H1 (cell line): ENCODE results near the gene SI. TPM values are rescaled to one million over a fixed set of nuclear protein-coding genes. Genes with fewer than 3 reads are reported as not detected.

ENCODE experiments used
- CTCF ChIA-PET: fragments of 300-600 bp; sonication (Branson Sonifier 250); formaldehyde crosslinking; loops from one replicate; lab custom pipeline; 2021; ENCODE audit not compliant: partially characterized antibody; lab: Charles Lee
- POLR2A ChIA-PET: fragments of 300-600 bp; sonication (Branson Sonifier 250); formaldehyde crosslinking; loops from one replicate; lab custom pipeline; 2021; ENCODE audit warnings: inconsistent platforms; ENCODE audit not compliant: partially characterized antibody; lab: Charles Lee
- DNase-seq, 2 experiments: peaks; one replicate each; pipeline versions ENCODE4 v3.0.0 to v3.0.0-alpha.2; 2010 to 2022; ENCODE audit warnings: low spot score in 2 of 2, low read depth in 1 of 2, mixed read lengths in 1 of 2
- FAIRE-seq: peaks from 2 replicates; lab custom pipeline; 2011; peaks lifted over from hg19 to GRCh38; lab: Jason Lieb, UNC
- H2AFZ ChIP-seq: 2 replicates; pipeline ENCODE4 v1.8.1; 2012; ENCODE audit warnings: low read length, inconsistent platforms
- H2AK5ac ChIP-seq: 2 replicates; pipeline ENCODE4 v1.6.1; 2013; ENCODE audit warnings: low read depth, low read length
- H2BK120ac ChIP-seq: replicated peaks from 2 replicates; pipeline ENCODE3; 2013; ENCODE audit warnings: low read depth, low read length, inconsistent platforms
- H2BK12ac ChIP-seq: 2 replicates; pipeline ENCODE4 v1.6.1; 2013; ENCODE audit warnings: low read depth, low read length
- H2BK15ac ChIP-seq: 2 replicates; pipeline ENCODE4 v1.6.1; 2013; ENCODE audit warnings: low read length
- H2BK20ac ChIP-seq: 2 replicates; pipeline ENCODE4 v1.6.1; 2013; ENCODE audit warnings: low read length
- H2BK5ac ChIP-seq: 2 replicates; pipeline ENCODE4 v1.6.1; 2013; ENCODE audit warnings: low read depth, low read length
- H3K14ac ChIP-seq: 2 replicates; pipeline ENCODE4 v1.6.1; 2013; ENCODE audit warnings: inconsistent platforms; ENCODE audit not compliant: insufficient read length
- H3K18ac ChIP-seq: 2 replicates; pipeline ENCODE4 v1.6.1; 2013; ENCODE audit warnings: low read length; ENCODE audit errors: extremely low read depth
- H3K23ac ChIP-seq: 2 replicates; pipeline ENCODE4 v1.6.1; 2013; ENCODE audit warnings: inconsistent platforms; ENCODE audit not compliant: insufficient read length
- H3K23me2 ChIP-seq: 2 replicates; pipeline ENCODE4 v1.6.1; 2013; ENCODE audit warnings: low read depth, low read length
- H3K27ac ChIP-seq: 2 replicates; pipeline ENCODE4 v1.6.1; 2011; ENCODE audit warnings: low read depth, low read length, inconsistent platforms
- H3K27me3 ChIP-seq, 4 experiments: replicated peaks in 1 of 4; 1 replicate in 1 of 4; 2 replicates in 3 of 4; pipeline versions ENCODE4 v1.6.1 to v1.8.1; 2011 to 2013; ENCODE audit warnings: low read length in 3 of 4, mild to moderate bottlenecking in 3 of 4, inconsistent platforms in 2 of 4, mixed read lengths in 2 of 4, moderate library complexity in 1 of 4; ENCODE audit not compliant: control insufficient read depth in 3 of 4, insufficient read depth in 3 of 4; ENCODE audit errors: extremely low read depth in 1 of 4
- H3K36me3 ChIP-seq, 4 experiments: 2 replicates each; pipeline versions ENCODE4 v1.6.1 to v1.8.1; 2011 to 2013; ENCODE audit warnings: mild to moderate bottlenecking in 4 of 4, low read length in 3 of 4, moderate library complexity in 2 of 4, control low read depth in 1 of 4, inconsistent platforms in 1 of 4; ENCODE audit not compliant: insufficient read depth in 4 of 4, control insufficient read depth in 2 of 4
- H3K4ac ChIP-seq: replicated peaks from 2 replicates; pipeline ENCODE3; 2013; ENCODE audit warnings: low read length, low read depth, mixed read lengths, inconsistent platforms; ENCODE audit not compliant: insufficient read length
- H3K4me1 ChIP-seq, 4 experiments: replicated peaks in 1 of 4; 1 replicate in 1 of 4; 2 replicates in 3 of 4; pipeline versions ENCODE4 v1.6.1 to v1.8.1; 2011 to 2013; ENCODE audit warnings: low read length in 3 of 4, inconsistent platforms in 2 of 4, mixed read lengths in 1 of 4; ENCODE audit not compliant: insufficient read depth in 4 of 4, control insufficient read depth in 3 of 4
- H3K4me2 ChIP-seq, 2 experiments: 2 replicates each; pipeline versions ENCODE4 v1.6.1 to v1.8.1; 2011 to 2013; ENCODE audit warnings: low read depth in 2 of 2, low read length in 2 of 2, control low read depth in 1 of 2, inconsistent platforms in 1 of 2, mild to moderate bottlenecking in 1 of 2; ENCODE audit not compliant: insufficient read depth in 1 of 2
- H3K4me3 ChIP-seq, 4 experiments: fragments of 200-600, 300-600 bp in 1 of 4; sonication (generic), shearing (Covaris generic), sonication (Bioruptor Twin) in 1 of 4; 2 replicates each; pipeline versions ENCODE4 v1.5.1 to v1.8.1; 2011 to 2016; ENCODE audit warnings: low read length in 4 of 4, low read depth in 3 of 4, control low read depth in 2 of 4, inconsistent platforms in 2 of 4, mild to moderate bottlenecking in 2 of 4, mixed read lengths in 1 of 4, moderate library complexity in 1 of 4; ENCODE audit not compliant: insufficient read depth in 2 of 4; ENCODE audit errors: extremely low read depth in 1 of 4
- H3K56ac ChIP-seq: replicated peaks from 2 replicates; pipeline ENCODE3; 2013; ENCODE audit warnings: low read depth, mild to moderate bottlenecking, mixed read lengths, low read length, inconsistent platforms; ENCODE audit not compliant: insufficient read length
- H3K79me1 ChIP-seq: 2 replicates; pipeline ENCODE4 v1.6.1; 2013; ENCODE audit warnings: low read depth, low read length, control low read depth
- H3K79me2 ChIP-seq, 2 experiments: 2 replicates each; pipeline versions ENCODE4 v1.6.1 to v1.8.1; 2012 to 2013; ENCODE audit warnings: low read length in 2 of 2, mild to moderate bottlenecking in 2 of 2, inconsistent platforms in 1 of 2; ENCODE audit not compliant: insufficient read depth in 2 of 2, control insufficient read depth in 1 of 2
- H3K9ac ChIP-seq, 4 experiments: replicated peaks in 1 of 4; 1 replicate in 1 of 4; 2 replicates in 3 of 4; pipeline versions ENCODE4 v1.6.1 to v1.8.1; 2011 to 2013; ENCODE audit warnings: low read depth in 3 of 4, low read length in 3 of 4, control low read depth in 2 of 4, mild to moderate bottlenecking in 2 of 4, moderate library complexity in 2 of 4, inconsistent platforms in 1 of 4; ENCODE audit errors: extremely low read depth in 1 of 4
- H3K9me3 ChIP-seq, 2 experiments: 2 replicates each; pipeline versions ENCODE4 v1.6.1 to v1.8.1; 2012 to 2013; ENCODE audit warnings: mild to moderate bottlenecking in 2 of 2, moderate library complexity in 2 of 2, control low read depth in 1 of 2, inconsistent platforms in 1 of 2, low read depth in 1 of 2, low read length in 1 of 2, mixed read lengths in 1 of 2; ENCODE audit not compliant: insufficient read depth in 2 of 2
- H4K20me1 ChIP-seq, 2 experiments: replicated peaks in 1 of 2; 2 replicates each; pipeline versions ENCODE3 to v1.8.1; 2011 to 2013; ENCODE audit warnings: inconsistent platforms in 2 of 2, low read length in 2 of 2, mild to moderate bottlenecking in 1 of 2; ENCODE audit not compliant: insufficient read depth in 2 of 2, control insufficient read depth in 1 of 2
- H4K5ac ChIP-seq: 2 replicates; pipeline ENCODE4 v1.6.1; 2013; ENCODE audit warnings: low read length, low read depth, mixed read lengths, inconsistent platforms; ENCODE audit not compliant: insufficient read length
- H4K8ac ChIP-seq: 2 replicates; pipeline ENCODE4 v1.8.0; 2013; ENCODE audit warnings: mild to moderate bottlenecking, moderate library complexity, low read length, inconsistent platforms; ENCODE audit not compliant: insufficient read depth; ENCODE audit errors: extremely low read depth
- H4K91ac ChIP-seq: replicated peaks from 2 replicates; pipeline ENCODE3; 2013; ENCODE audit warnings: low read length, mixed read lengths, inconsistent platforms; ENCODE audit not compliant: insufficient read length
- RAD21 ChIP-seq, 2 experiments: IDR thresholded peaks in 1 of 2; conservative IDR thresholded peaks in 1 of 2; 2 replicates each; pipeline ENCODE4 v1.6.1; 2011; ENCODE audit warnings: low read depth in 2 of 2, low read length in 2 of 2, improper control_type of control experiment in 1 of 2, inconsistent platforms in 1 of 2, mild to moderate bottlenecking in 1 of 2, moderate library complexity in 1 of 2
- SIRT6 ChIP-seq: IDR thresholded peaks from one replicate; pipeline ENCODE4 v1.7.1; 2012; ENCODE audit warnings: low read length, inconsistent platforms
- ZNF274 ChIP-seq: IDR thresholded peaks from 2 replicates; pipeline ENCODE4 v1.7.0; 2012; ENCODE audit warnings: low read length, borderline replicate concordance; ENCODE audit errors: extremely low read depth
- WGBS, 2 experiments: shearing (Covaris generic) in 1 of 2; methylation state at CpG; one replicate each; pipeline versions ENCODE4 v1.1.6 to v1.1.7; 2013 to 2015; ENCODE audit warnings: low lambda C conversion rate in 2 of 2, mixed read lengths in 2 of 2, inconsistent platforms in 1 of 2, low coverage in 1 of 2, missing lambda C conversion rate in 1 of 2; ENCODE audit not compliant: insufficient replicate concordance in 2 of 2, insufficient coverage in 1 of 2, insufficient read length in 1 of 2; ENCODE audit errors: extremely low coverage in 1 of 2, missing lambda C conversion rate in 1 of 2; 5-methylcytosine and 5-hydroxymethylcytosine counted together
- polyA plus RNA-seq, 7 experiments: library from polyadenylated mRNA; depleted of rRNA in 3 of 7; stranded (reverse) in 5 of 7; unstranded in 2 of 7; fragments of >200 nt in 5 of 7; fragments of 200-250 nt in 2 of 7; gene quantifications; 1 replicate in 5 of 7; 2 replicates in 1 of 7; 4 replicates in 1 of 7; pipeline versions ENCODE4 v1.2.1 to v1.2.3, GENCODE V29; 2011 to 2013; ENCODE audit warnings: missing spikeins in 2 of 7, mixed read lengths in 2 of 7
- total RNA-seq: library from RNA; stranded (reverse); fragmentation: NEBNext Ultra II Directional; extraction: Animal tissue kit (Norgen Biotek cat#: 25700); gene quantifications from 2 replicates; pipeline ENCODE4 v1.2.1, GENCODE V29; 2021
- TF ChIP-seq, protein P1 (sequence below), 3 experiments: IDR thresholded peaks; 1 replicate in 2 of 3; 2 replicates in 1 of 3; pipeline versions ENCODE4 v1.5.1 to v1.6.1; 2011; ENCODE audit warnings: low read length in 3 of 3, mild to moderate bottlenecking in 3 of 3, inconsistent platforms in 2 of 3, low read depth in 1 of 3, moderate library complexity in 1 of 3; ENCODE audit not compliant: insufficient read depth in 1 of 3; ENCODE audit errors: control extremely low read depth in 1 of 3

SI gene
- total and polyA plus RNA-seq, 2 of the 8 experiments (the other 6 are each of a cell fraction or from before 2014, with no cell fraction given): not detected

GRCh38 chr3:165070682-165071081 lies 7.6 kb downstream of the SI start:
- Histone ChIP-seq H4K91ac (no peak overlapping the region), H3K23ac (no peak overlapping the region), H4K20me1 (no peaks in the 10 kb centered on the region), H3K9me3 (no peaks in the 10 kb centered on the region), H3K56ac (no peak overlapping the region), H4K5ac (no peak overlapping the region), H3K4me2 (no peak overlapping the region), H3K23me2 (no peaks in the 10 kb centered on the region), H2BK20ac (no peak overlapping the region), H3K79me1 (no peaks in the 10 kb centered on the region), H2BK120ac (no peak overlapping the region), H3K14ac (no peak overlapping the region), H3K18ac (no peak overlapping the region), H2BK12ac (no peak overlapping the region), H3K27ac (no peak overlapping the region), H2AFZ (no peak overlapping the region), H3K4ac (no peak overlapping the region), H3K79me2 (no peaks in the 10 kb centered on the region), H3K9ac (no peak overlapping the region), H3K4me1 (no peaks in the 10 kb centered on the region), H3K27me3 (no peaks in the 10 kb centered on the region), H3K36me3 (no peaks in the 10 kb centered on the region), H4K8ac (no peak overlapping the region), H2AK5ac (no peak overlapping the region), H3K4me3 (no peak overlapping the region), H2BK15ac (no peak overlapping the region), H2BK5ac (no peak overlapping the region)
- no peak for TF ChIP-seq SIRT6
- no peak for TF ChIP-seq ZNF274
- TF ChIP-seq, protein P1, sequence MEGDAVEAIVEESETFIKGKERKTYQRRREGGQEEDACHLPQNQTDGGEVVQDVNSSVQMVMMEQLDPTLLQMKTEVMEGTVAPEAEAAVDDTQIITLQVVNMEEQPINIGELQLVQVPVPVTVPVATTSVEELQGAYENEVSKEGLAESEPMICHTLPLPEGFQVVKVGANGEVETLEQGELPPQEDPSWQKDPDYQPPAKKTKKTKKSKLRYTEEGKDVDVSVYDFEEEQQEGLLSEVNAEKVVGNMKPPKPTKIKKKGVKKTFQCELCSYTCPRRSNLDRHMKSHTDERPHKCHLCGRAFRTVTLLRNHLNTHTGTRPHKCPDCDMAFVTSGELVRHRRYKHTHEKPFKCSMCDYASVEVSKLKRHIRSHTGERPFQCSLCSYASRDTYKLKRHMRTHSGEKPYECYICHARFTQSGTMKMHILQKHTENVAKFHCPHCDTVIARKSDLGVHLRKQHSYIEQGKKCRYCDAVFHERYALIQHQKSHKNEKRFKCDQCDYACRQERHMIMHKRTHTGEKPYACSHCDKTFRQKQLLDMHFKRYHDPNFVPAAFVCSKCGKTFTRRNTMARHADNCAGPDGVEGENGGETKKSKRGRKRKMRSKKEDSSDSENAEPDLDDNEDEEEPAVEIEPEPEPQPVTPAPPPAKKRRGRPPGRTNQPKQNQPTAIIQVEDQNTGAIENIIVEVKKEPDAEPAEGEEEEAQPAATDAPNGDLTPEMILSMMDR (IDR thresholded peaks at IDR 0.05; ENCODE audit: control extremely low read depth in 1 of 3, insufficient read depth in 1 of 3, low read depth in 1 of 3, low read length in 3 of 3): peak in 2 of 3 experiments; percentile 14 to 16; a peak in 2 of 4 replicates
- peak; percentile 52 to 66 for TF ChIP-seq RAD21 (IDR thresholded peaks at IDR 0.05 in 1 of 2, conservative IDR thresholded peaks at IDR 0.05 in 1 of 2; ENCODE audit: low read depth in 2 of 2, low read length in 2 of 2)
- WGBS, 2 experiments: 72% methylated on average over 6 of the region's 6 CpGs; no CpG with 5 or more reads in 1 of the 2 experiments
- CTCF ChIA-PET: interaction anchor here (0.9 to 1.5 kb wide), 2 partner anchors 13 to 17 kb away, joined by 3 read pairs; no protein-coding TSS in a partner anchor
- POLR2A ChIA-PET: no interaction called here
- DNase-seq (no peak), FAIRE-seq (peak; percentile 36)
